Measurements from ENCODE around the gene PRICKLE4. TPM values are rescaled to one million over a fixed set of nuclear protein-coding genes. Genes with fewer than 3 reads are reported as not detected.

The PRICKLE4 gene
- total RNA-seq, 1 donor from 2014 or later, result 7.3 TPM

GRCh38 chr6:41832263-41832662 is 51.7 kb downstream of the PRICKLE4 start:
- no peak for DNase-seq (ENCODE audit: low spot score)
- ATAC-seq, result no peak

DNA sequence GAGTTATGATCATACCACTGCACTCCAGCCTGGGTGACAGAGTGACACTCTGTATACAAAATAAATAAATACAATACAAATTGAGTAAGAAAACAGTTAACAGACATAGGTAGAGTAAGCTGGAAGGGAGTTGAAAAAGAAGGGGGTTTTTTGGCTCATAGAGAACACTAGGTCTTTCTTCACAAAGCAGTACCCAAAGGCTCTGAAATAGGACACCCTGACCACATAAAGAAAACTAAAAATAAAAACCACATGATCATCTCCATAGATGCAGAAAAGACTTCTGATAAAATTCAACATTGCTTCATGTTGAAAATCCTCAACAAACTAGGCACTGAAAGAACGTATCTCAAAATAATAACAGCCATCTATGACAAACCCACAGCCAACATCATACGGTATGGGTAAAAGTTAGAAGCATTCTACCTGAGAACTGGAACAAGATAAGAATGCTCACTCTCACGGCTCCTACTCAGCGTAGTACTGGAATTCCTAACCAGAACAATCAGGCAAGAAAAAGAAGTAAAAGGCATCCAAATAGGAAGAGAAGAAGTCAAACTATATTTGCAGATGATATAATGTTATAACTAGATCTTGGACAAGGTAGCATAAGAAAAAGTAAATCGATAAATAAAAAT is 55.6 kb downstream of the PRICKLE4 start:
- no peak for DNase-seq (ENCODE audit: low spot score)
- no peak for ATAC-seq

- ATAC-seq (no peak), DNase-seq (ENCODE audit: low spot score) (no peak)
These were observed 56.1 kb downstream of the PRICKLE4 start for GRCh38 chr6:41836660-41837052.

Other genes with a start within 250 kb of the PRICKLE4 start
- gene FOXP4, start 234.4 kb upstream of the PRICKLE4 start, total RNA-seq, result 24.6 TPM
- not detected for gene MDFI, start 142.3 kb upstream of the PRICKLE4 start, total RNA-seq
- gene TFEB, start 45.2 kb upstream of the PRICKLE4 start, total RNA-seq, result 8.9 TPM
- gene PGC, start 33.4 kb upstream of the PRICKLE4 start, total RNA-seq, result 0.63 TPM
- gene FRS3, start 882 bp upstream of the PRICKLE4 start, total RNA-seq, result 4.4 TPM
- 72.3 TPM for gene TOMM6, start 6.9 kb downstream of the PRICKLE4 start, total RNA-seq
- 1.9 TPM for gene USP49, start 114.6 kb downstream of the PRICKLE4 start, total RNA-seq
- 9.4 TPM for gene MED20, start 140.4 kb downstream of the PRICKLE4 start, total RNA-seq
- 5.3 TPM for gene BYSL, start 140.7 kb downstream of the PRICKLE4 start, total RNA-seq
- gene CCND3, start 161.0 kb downstream of the PRICKLE4 start, total RNA-seq, result 14.7 TPM